A549 treated with Hydrocortisone at 1 μM for 4 hours (cell line): ENCODE data around the gene PRRT3. TPM values are rescaled to one million over a fixed set of nuclear protein-coding genes. Genes with fewer than 3 reads are reported as not detected.

Experiments
- total RNA-seq: library from RNA; stranded (reverse); fragments of 200-300 nt; extraction: Qiagen RNA extraction; gene quantifications from 5 replicates; pipeline ENCODE4 v1.2.3, GENCODE V29; 2022

The PRRT3 gene
- 1.4 to 1.9 TPM (median 1.6 TPM) in 5 replicates for total RNA-seq

GRCh38 chr3:9951962-9952805 is at the start of gene PRRT3:
PRRT3 (minus strand) TSS chr3:9952408; CDS start chr3:9950115, 2,293 bp downstream.

GRCh38 chr3:9933561-9934234 is 18.5 kb downstream of the PRRT3 start, which contains the start of gene CRELD1:
CRELD1 (plus strand) TSS chr3:9933834; CDS start chr3:9934439, 605 bp downstream.

GRCh38 chr3:9916734-9917680 is 35.2 kb downstream of the PRRT3 start, which contains the start of gene IL17RC:
IL17RC (plus strand) TSS chr3:9917098; CDS start chr3:9917316, 218 bp downstream.

GRCh38 chr3:9902372-9903237 is 49.6 kb downstream of the PRRT3 start, which contains the start of gene IL17RE:
IL17RE (plus strand) TSS chr3:9902848; CDS start chr3:9902933, 85 bp downstream.

Other genes with a start within 250 kb of the PRRT3 start
- gene CPNE9, start 248.6 kb downstream of the PRRT3 start, total RNA-seq: 0.10 to 0.30 TPM (median 0.18 TPM) in 5 replicates
- gene BRPF1, start 220.7 kb downstream of the PRRT3 start, total RNA-seq: 16.3 to 20.4 TPM (median 18.2 TPM) in 5 replicates
- gene OGG1, start 202.5 kb downstream of the PRRT3 start, total RNA-seq: 13.5 to 18.2 TPM (median 16.6 TPM) in 5 replicates
- gene CAMK1, start 182.5 kb downstream of the PRRT3 start, total RNA-seq: 14.6 to 18.4 TPM (median 17.2 TPM) in 5 replicates
- 58.9 to 62.3 TPM (median 60.1 TPM) in 5 replicates for gene TADA3, start 159.9 kb downstream of the PRRT3 start, total RNA-seq
- 152 to 264 TPM (median 157 TPM) in 5 replicates for gene ARPC4, start 159.3 kb downstream of the PRRT3 start, total RNA-seq
- 7.1 to 7.8 TPM (median 7.4 TPM) in 5 replicates for gene TTLL3, start 142.1 kb downstream of the PRRT3 start, total RNA-seq
- gene RPUSD3, start 108.4 kb downstream of the PRRT3 start, total RNA-seq: 51.9 to 63.3 TPM (median 60.5 TPM) in 5 replicates
- gene CIDEC, start 72.2 kb downstream of the PRRT3 start, total RNA-seq: 61.6 to 88.8 TPM (median 71.7 TPM) in 5 replicates
- 78.5 to 106 TPM (median 99.5 TPM) in 5 replicates for gene JAGN1, start 61.8 kb downstream of the PRRT3 start, total RNA-seq
- 1.4 to 2.3 TPM (median 1.6 TPM) in 5 replicates for gene IL17RE, start 49.6 kb downstream of the PRRT3 start, total RNA-seq
- 27.3 to 35.3 TPM (median 31.1 TPM) in 5 replicates for gene IL17RC, start 35.3 kb downstream of the PRRT3 start, total RNA-seq
- 11.6 to 14.0 TPM (median 13.1 TPM) in 5 replicates for gene CRELD1, start 18.6 kb downstream of the PRRT3 start, total RNA-seq
- gene EMC3, start 34.4 kb upstream of the PRRT3 start, total RNA-seq: 110 to 145 TPM (median 116 TPM) in 5 replicates
- gene FANCD2, start 74.0 kb upstream of the PRRT3 start, total RNA-seq: 16.5 to 24.4 TPM (median 18.0 TPM) in 5 replicates
- gene FANCD2OS, start 155.8 kb upstream of the PRRT3 start, total RNA-seq: not detected in 5 replicates
- gene BRK1, start 163.3 kb upstream of the PRRT3 start, total RNA-seq: 166 to 178 TPM (median 176 TPM) in 5 replicates
- gene VHL, start 189.4 kb upstream of the PRRT3 start, total RNA-seq: 24.8 to 31.4 TPM (median 29.0 TPM) in 5 replicates
- gene IRAK2, start 212.5 kb upstream of the PRRT3 start, total RNA-seq: 12.1 to 17.6 TPM (median 15.7 TPM) in 5 replicates